NT2/D1 (cell line): ENCODE results near the gene BGN.

Experiments
- SUZ12 ChIP-seq: IDR thresholded peaks from 2 replicates; pipeline ENCODE4 v1.6.1; 2011; ENCODE audit not compliant: insufficient read length, insufficient read depth; ENCODE audit errors: extremely low read depth
- YY1 ChIP-seq: IDR thresholded peaks from 2 replicates; pipeline ENCODE4 v1.6.1; 2011; ENCODE audit not compliant: insufficient read length, insufficient read depth
- ZNF274 ChIP-seq: IDR thresholded peaks from 2 replicates; pipeline ENCODE4 v1.6.1; 2011; ENCODE audit warnings: mild to moderate bottlenecking, low read depth, low read length

GRCh38 chrX:153526042-153526441 is 31.3 kb downstream of the BGN start:
- TF ChIP-seq ZNF274 (no peak), YY1 (no peak), SUZ12 (no peak)
